ES-I3 (cell line): ENCODE measurements around the gene ZNF619.

Source experiments
- H3K36me3 ChIP-seq: 2 replicates; pipeline ENCODE4 v1.6.1; 2013; ENCODE audit warnings: mild to moderate bottlenecking, low read length, control low read depth, moderate library complexity; ENCODE audit not compliant: insufficient read depth
- H3K4me1 ChIP-seq: 2 replicates; pipeline ENCODE4 v1.6.1; 2013; ENCODE audit warnings: mild to moderate bottlenecking, control low read depth, low read length; ENCODE audit not compliant: insufficient read depth
- H3K9ac ChIP-seq: 2 replicates; pipeline ENCODE4 v1.6.1; 2013; ENCODE audit warnings: low read depth, mild to moderate bottlenecking, low read length, moderate library complexity
- H3K9me3 ChIP-seq: 2 replicates; pipeline ENCODE4 v1.6.1; 2013; ENCODE audit warnings: mild to moderate bottlenecking, low read length, moderate library complexity; ENCODE audit not compliant: control insufficient read depth, insufficient read depth

ZNF619 gene

DNA sequence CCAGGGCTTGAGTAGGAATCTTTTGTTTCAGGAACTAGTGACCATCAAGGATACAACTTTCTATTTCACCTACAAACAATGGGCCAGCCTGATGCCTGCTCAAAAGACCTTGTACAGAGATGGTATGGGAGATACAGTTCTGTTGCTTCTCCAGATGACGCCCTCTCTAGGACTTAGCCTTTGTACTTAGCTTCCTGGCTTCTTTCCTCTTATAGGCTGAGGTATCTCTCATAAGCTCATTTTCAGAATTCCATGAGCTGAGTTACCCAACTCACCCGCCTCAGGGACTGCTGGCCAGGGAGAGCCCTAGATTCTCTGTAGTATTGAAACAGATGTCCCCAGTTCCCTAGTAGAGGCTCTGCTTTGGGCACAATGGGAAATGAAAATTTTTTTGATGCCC is 20.4 kb downstream of the ZNF619 start:
- H3K36me3 ChIP-seq: no peaks in the 10 kb centered on the region
- H3K9ac ChIP-seq: no peak overlapping the region
- no peaks in the 10 kb centered on the region for H3K9me3 ChIP-seq
- H3K4me1 ChIP-seq: no peaks in the 10 kb centered on the region

DNA sequence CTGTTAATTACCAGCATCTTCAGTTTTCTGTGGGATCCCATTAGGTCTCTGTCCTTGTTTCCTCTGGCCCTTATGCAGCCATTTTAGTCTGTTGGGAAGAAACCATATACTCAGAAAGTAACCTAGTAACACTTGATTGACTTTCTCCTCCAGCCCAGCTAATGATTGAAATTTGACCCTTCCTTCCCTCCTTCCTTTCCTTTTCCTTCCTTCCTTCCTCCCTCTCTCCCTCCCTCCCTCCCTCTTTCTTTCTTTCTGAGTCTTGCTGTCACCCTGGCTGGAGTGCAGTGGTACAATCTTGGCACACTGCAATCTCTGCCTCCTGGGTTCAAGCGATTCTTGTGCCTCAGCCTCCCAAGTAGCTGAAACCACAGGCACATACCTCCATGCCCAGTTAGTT is 23.0 kb downstream of the ZNF619 start:
- H3K9ac ChIP-seq: no peak overlapping the region
- H3K4me1 ChIP-seq: no peaks in the 10 kb centered on the region
- no peaks in the 10 kb centered on the region for H3K36me3 ChIP-seq
- H3K9me3 ChIP-seq: no peaks in the 10 kb centered on the region

DNA sequence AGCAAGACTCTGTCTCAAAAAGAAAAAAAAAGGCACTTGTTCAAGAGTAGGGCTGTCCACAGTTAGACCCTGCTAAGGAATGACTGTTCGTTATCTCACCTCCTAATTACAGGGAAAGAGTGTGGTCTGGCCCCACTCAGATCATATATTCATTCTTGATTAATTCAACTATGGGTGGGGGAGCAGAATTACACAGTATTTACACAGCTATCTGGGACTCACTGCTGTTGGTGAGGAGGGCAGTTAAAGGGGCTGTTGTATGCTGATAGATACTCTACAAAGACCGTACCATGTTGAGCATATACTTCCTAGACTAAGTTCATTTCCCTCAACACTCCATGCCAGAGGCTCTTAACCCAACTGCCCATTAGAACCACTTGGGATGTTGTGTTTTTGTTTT is 25.1 kb downstream of the ZNF619 start:
- no peaks in the 10 kb centered on the region for H3K36me3 ChIP-seq
- no peak overlapping the region for H3K9ac ChIP-seq
- no peaks in the 10 kb centered on the region for H3K9me3 ChIP-seq
- H3K4me1 ChIP-seq: no peaks in the 10 kb centered on the region

DNA sequence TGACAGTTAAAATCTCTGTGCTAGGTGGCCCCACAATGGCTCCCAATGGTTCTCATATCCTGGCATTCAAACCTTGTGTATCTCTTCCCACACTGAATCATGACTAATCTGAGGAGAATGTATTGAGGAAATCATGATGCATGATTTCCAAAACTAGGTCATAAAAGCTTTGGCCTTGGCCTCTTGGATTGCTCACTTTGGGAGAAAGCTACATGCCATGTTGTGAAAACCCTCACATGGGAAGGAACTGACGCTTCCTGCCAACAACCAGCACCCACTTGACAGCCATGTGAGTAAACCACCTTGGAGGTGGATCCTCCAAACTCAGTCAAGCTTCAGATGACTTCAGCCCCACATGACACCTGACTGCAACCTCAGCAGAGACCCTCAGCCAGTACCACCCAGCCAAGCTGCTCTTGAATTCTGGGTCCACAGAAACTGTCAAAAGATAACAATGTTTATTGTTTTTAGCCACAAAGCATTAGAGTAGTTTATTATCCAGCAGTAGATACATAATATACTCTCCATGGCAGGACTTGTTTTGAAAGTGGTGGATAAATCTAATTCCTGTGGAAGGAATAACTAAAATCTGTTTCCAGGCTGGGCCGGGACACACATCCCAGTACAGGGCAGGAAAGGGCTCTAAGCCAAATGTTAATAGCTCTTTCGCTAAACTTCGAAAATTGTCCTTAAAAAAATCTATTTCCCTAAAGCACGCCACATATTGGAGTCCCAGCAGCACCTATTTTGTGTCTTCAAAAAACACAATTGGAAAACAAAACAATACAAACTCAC is 27.9 kb downstream of the ZNF619 start:
- Histone ChIP-seq H3K36me3 (no peaks in the 10 kb centered on the region; the same call in 1 of the 2 replicates), H3K9ac (no peak overlapping the region), H3K9me3 (no peaks in the 10 kb centered on the region), H3K4me1 (no peaks in the 10 kb centered on the region)

DNA sequence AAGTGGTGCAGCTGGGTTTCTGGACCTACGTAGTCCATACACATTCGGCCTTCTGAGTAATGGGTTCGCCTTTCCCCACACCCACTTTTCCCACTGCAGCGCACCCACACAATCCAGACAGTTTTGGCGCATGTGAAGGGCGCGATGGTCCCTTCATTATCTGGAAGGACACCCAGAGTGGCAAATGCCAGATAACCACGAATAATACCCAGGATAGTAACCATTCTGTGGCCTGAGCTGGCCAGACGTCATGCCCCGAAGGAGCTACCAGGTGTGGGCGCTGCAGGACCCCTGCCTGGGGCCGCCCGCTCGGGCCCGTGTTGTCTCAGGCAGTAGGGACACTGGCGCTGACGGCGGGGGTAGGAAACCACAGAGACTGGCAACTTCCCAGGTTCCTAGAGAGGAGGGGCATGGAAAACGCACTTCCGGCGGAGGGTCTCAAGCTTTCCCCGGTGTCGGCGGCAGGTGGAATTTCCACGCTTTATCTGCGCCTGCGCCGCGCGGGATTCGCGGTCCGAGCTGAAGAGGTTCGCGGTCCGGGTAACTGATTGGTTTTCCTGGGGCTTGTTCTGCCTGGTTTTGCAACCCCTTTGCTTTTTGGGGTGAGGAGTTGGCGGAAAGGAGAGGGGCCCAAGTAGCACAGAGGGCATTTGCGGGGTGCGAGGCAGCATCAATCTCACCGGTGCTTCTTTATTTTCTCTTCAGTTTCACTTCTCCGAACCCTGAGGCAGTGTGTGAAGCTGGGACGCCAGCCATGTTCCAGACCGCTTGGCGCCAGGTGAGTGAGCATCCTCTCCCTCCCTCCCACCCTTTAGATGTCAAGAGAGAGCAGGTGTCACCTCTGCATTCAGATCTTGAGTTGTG is 28.9 kb downstream of the ZNF619 start, which contains the start of gene ZNF620:
Gene ZNF620, plus strand, starts transcription at position 441 of the 864 bp plus-strand sequence. Its CDS starts 314 bp downstream, at position 755.
- Histone ChIP-seq H3K9me3 (no peaks in the 10 kb centered on the region), H3K36me3 (peaks cover 9% of the 10 kb centered on the region), H3K9ac (peak within 1 kb of the TSS; percentile 88), H3K4me1 (no peaks in the 10 kb centered on the region)

DNA sequence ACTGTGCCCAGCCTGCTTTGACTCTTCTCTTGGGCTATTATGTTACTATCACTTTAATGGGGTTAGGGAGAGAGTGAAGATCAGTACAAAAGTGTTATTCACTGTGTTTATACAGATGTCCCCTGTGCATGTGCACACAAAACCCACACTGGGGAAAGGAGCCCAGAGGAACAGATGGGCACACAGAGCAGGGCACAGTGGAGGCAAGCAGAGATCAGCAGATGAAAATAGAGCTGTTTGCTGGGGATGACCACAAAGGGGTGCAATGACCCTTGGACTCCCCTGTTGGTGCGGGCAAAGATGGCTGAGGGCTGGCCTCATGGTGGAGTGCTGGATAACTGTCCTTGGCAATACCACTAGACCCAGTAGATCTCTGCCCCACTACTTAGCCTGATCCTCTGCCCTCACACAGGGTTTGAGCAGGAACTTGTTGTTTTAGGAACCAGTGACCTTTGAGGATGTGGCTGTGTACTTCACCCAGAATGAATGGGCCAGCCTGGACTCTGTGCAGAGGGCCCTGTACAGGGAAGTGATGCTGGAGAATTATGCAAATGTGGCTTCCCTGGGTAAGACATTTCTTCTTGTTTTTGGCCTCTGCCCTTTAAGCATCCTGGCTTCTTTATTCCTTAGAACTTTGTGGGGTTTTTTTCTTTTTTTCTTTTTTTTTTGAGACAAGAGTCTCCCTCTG is 34.3 kb downstream of the ZNF619 start:
- H3K9ac ChIP-seq: no peak overlapping the region
- H3K36me3 ChIP-seq: peaks cover 19% of the 10 kb centered on the region
- no peaks in the 10 kb centered on the region for H3K4me1 ChIP-seq
- no peaks in the 10 kb centered on the region for H3K9me3 ChIP-seq

DNA sequence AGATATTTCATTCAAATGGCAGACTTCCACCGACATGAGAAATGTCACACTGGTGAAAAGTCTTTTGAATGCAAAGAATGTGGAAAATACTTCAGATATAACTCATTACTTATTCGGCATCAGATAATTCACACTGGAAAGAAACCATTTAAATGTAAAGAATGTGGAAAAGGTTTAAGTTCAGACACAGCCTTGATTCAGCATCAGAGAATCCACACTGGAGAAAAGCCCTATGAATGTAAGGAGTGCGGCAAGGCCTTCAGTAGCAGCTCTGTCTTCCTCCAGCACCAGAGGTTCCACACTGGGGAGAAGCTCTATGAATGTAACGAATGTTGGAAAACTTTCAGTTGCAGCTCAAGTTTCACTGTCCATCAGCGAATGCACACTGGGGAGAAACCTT is 39.3 kb downstream of the ZNF619 start:
- Histone ChIP-seq H3K4me1 (no peaks in the 10 kb centered on the region), H3K36me3 (peaks cover 12% of the 10 kb centered on the region), H3K9me3 (no peaks in the 10 kb centered on the region), H3K9ac (no peak overlapping the region)

DNA sequence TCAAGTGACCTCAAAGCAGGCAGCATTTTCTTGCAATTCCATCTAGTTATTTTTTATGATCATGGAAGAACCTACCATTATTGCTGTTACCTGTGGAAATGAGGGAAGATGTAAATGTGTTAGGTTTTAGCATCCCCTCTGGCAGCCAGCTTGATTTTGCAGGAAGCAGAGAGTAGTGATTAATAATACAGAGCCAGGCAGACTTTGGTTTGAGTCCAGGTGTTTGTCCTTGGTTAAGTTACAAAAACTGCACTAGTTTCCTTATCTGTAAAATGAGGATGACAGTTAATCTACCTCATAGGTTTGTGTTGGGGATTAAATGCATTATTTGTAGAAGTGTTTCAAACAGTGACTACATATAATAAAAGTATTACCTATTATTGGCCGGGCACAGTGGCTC is 41.1 kb downstream of the ZNF619 start:
- Histone ChIP-seq H3K36me3 (peaks cover 10% of the 10 kb centered on the region), H3K4me1 (no peaks in the 10 kb centered on the region)

DNA sequence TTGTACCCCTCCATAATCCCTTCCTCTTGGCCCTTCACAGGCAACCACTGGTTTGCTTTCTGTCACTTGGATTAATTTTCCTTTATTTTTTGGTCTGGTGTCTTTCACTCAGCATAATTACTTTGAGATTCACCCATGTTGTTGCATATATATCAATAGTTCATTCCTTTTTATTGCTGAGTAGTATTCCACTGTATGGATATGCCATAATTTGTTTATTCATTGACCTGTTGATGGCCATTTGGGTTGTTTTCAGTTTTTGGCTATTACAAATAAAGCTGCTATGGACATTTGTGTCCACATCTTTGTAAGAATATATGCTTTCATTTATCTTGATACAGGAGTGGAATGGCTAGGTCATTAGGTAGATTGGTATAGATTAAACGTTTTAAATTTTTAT is 41.9 kb downstream of the ZNF619 start:
- peaks cover 10% of the 10 kb centered on the region for H3K36me3 ChIP-seq
- no peaks in the 10 kb centered on the region for H3K4me1 ChIP-seq
- H3K9ac ChIP-seq: no peak overlapping the region
- H3K9me3 ChIP-seq: no peaks in the 10 kb centered on the region

More for the DNA sequence above, 41.1 kb downstream of the ZNF619 start:
- Histone ChIP-seq H3K9ac (no peak overlapping the region), H3K9me3 (no peaks in the 10 kb centered on the region)

DNA sequence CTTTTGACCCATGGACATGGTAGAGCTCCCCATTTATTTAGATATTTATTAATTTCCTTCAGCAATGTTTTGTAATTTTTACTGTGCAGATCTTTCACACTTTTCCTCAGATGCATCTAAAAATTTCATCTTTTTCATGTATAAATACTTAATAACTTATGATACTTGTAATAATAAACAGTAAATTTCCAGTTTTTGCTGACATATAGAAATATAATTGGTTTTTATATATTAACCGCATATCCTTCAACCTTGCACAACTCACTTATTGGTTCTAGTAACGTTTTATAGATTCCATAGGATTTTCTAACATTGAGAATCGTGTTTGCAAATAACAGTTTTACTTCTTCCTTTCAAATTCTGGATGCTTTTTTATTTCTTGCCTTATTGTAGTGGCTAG is 44.3 kb downstream of the ZNF619 start:
- Histone ChIP-seq H3K9ac (no peak overlapping the region; the same call in 1 of the 2 replicates), H3K36me3 (peaks cover 5% of the 10 kb centered on the region; the same call in 1 of the 2 replicates), H3K4me1 (no peaks in the 10 kb centered on the region), H3K9me3 (no peaks in the 10 kb centered on the region)

DNA sequence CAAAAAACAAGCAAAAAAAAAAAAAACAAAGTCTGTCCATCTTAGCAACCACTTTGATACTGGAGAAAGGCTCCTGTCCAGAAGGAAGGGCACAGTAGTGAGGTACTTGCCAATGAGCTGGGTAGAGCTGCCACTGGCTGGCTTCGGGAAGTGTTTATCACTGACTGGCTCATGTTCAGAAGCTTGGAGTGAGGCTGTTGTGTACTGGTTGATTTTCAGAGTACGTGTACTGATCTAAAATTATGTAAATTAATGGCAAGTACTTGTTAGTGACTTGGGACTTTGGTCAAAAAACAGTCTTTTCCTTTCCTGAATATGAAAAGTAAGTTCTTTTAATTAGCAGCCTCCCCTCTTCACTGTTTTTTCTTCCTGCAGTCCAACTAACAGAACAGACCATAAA is 46.9 kb downstream of the ZNF619 start:
- H3K36me3 ChIP-seq: no peaks in the 10 kb centered on the region
- H3K9me3 ChIP-seq: no peaks in the 10 kb centered on the region
- no peaks in the 10 kb centered on the region for H3K4me1 ChIP-seq
- 0 out of 2 replicates have a peak overlapping the region, but pooled peaks have one; percentile 96 for H3K9ac ChIP-seq

DNA sequence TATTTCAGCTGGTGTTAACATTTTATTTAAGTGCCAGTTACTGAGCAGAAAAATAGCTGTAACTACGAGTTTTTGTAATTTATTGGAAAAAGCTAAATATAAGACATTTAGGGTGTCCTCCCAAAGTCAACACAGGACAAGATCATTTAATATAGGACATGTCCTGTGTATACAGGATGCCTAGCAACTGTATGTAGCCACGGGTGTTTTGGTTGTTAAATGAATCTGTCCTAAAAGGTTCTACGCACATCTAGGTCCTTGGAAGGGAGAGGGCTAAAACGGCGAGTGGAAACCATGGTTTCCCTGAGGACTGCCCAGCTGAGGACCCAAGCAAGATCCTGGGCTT is 47.3 kb downstream of the ZNF619 start:
- H3K36me3 ChIP-seq: peaks cover 2% of the 10 kb centered on the region; the same call in 1 of the 2 replicates
- peak overlapping the region; percentile 96 for H3K9ac ChIP-seq
- no peaks in the 10 kb centered on the region for H3K9me3 ChIP-seq
- no peaks in the 10 kb centered on the region for H3K4me1 ChIP-seq

DNA sequence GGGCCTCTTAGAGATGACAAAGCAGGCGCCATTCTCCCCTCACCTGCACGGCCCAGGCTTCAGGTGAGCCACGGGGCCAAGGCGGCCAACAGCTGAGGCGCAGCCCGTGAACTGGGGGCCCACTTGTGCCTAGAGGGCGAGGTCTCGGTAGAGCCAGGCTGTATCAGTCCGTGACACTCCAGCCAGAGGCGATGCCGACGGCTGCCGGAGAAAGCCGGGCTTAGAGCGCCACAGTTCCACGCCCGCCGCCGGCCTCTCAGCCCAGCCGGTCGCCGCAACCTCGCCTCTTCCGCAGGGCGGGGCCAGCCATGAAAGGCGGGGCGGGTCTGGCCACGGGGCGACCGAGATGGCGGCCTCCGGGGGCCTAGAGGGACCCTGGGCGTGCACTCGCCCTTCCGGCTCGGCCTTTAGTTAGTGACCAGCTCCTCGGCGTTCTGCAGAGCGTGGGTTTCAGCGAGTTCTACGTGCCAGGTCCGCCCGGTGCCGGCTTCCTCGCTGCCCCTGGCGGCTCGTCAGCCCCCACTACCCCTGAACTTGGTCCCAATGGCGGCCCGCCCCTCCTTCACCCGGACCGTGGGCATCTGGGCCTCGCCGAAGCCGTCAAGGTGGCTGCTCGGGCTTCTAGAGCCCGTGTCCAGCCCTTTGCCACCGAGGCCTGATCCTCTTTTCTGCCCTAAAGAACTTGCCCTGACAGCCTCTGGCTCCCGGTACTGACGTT is 47.8 kb downstream of the ZNF619 start, which contains the start of gene ZNF621:
Gene ZNF621, plus strand, starts transcription at position 393 of the 718 bp plus-strand sequence. CDS start 881 bp downstream, outside the sequence.
- H3K36me3 ChIP-seq: peaks cover 4% of the 10 kb centered on the region
- H3K9ac ChIP-seq: peak within 1 kb of the TSS; percentile 96
- H3K4me1 ChIP-seq: no peaks in the 10 kb centered on the region
- no peaks in the 10 kb centered on the region for H3K9me3 ChIP-seq

DNA sequence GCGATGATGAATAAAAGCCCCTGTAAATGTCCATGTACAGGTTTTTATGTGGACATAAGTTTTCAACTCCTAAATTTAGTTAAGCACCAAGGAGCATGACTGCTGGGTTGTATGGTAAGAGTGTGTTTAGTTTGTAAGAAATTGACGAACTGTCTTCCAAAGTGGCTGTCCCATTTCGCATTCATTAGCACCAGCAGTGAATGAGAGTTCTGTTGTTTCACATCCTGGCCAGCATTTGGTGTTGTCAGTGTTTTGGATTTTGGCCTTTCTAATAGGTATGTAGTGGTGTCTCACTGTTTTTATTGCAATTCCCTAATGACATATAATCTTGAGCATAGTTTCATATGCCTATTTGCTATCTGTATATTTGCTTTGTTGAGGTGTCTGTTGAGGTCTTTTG is 51.5 kb downstream of the ZNF619 start:
- H3K9ac ChIP-seq: no peak overlapping the region
- no peaks in the 10 kb centered on the region; the same call in 1 of the 2 replicates for H3K9me3 ChIP-seq
- H3K36me3 ChIP-seq: peaks cover 21% of the 10 kb centered on the region
- no peaks in the 10 kb centered on the region for H3K4me1 ChIP-seq
